GM19467 (cell line): ENCODE results near the gene DSCAM.

Source experiments
- ATAC-seq: cut with Tn5 transposase; IDR thresholded peaks from one replicate; pipeline ENCODE4 v1.9.1; 2021; ENCODE audit warnings: mild to moderate bottlenecking, moderate library complexity; ENCODE audit not compliant: unreplicated experiment

DSCAM gene

DNA sequence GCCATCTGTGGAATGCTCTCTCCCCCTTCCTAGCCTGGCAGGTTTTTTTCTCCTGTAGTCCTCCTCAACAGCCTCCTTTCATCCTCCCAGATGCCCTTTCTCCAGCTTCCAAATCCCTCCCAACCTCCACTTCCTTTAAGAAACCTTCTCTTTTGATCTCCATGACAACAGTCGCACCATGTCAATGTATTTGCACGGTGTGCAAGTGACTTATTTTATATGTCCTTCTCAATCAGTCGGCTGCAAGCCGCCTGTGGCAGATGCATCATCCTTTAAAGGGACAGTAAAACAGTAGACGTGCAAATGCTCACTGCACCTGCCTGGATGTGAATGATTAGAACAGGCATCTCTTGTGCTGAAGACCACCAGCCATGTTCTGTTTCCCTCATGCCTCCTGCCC, 694.5 kb downstream of the DSCAM start:
- no peak for ATAC-seq

GRCh38 chr21:40151611-40152010, 695.3 kb downstream of the DSCAM start:
- no peak for ATAC-seq

- ATAC-seq = no peak
These were observed 700.6 kb downstream of the DSCAM start for GRCh38 chr21:40146216-40146837.

- ATAC-seq = no peak
These were observed 703.0 kb downstream of the DSCAM start for GRCh38 chr21:40143822-40144525.

- ATAC-seq = no peak
These were observed 705.3 kb downstream of the DSCAM start for GRCh38 chr21:40141621-40142020.

DNA sequence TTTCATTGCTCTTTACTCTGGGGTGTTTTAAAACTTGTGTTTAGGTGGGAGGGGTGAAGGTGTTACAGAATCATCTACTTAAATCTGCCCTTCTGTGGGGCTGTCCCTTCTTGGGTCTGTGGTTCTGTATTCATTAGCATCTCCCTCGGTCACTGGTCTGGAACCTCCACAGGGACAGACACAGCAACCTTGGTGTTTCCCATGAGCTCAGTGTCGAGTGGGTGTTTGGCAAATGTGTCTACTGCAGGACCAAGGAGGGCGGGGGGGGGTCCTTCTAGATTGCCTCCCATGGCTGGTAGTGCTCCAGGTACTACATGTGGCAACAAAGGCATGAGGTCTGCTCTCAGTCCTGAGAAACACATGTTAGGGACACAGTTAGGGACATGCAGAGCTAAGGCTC, 706.3 kb downstream of the DSCAM start:
- ATAC-seq = no peak

- ATAC-seq = no peak
These were observed 707.3 kb downstream of the DSCAM start for GRCh38 chr21:40139636-40140035.

DNA sequence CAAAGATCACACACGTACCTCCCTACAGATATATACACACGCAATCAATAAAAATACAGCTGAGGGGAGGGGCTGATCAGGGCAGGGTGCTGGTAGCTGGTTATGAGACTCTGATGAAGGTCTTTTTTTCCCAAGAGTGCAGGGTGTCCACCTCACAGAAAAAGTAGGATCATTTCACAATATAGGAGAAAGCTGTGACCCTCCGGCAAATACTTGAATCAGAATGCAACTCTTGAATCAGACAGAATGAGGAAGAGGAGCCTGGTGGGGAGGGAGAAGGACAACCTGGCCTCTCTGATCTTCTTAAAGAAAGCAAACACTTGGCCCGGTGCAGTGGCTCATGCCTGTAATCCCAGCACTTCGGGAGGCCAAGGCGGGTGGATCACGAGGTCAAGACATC, 710.4 kb downstream of the DSCAM start:
- no peak for ATAC-seq

GRCh38 chr21:40134731-40135492, 712.0 kb downstream of the DSCAM start:
- ATAC-seq = no peak

DNA sequence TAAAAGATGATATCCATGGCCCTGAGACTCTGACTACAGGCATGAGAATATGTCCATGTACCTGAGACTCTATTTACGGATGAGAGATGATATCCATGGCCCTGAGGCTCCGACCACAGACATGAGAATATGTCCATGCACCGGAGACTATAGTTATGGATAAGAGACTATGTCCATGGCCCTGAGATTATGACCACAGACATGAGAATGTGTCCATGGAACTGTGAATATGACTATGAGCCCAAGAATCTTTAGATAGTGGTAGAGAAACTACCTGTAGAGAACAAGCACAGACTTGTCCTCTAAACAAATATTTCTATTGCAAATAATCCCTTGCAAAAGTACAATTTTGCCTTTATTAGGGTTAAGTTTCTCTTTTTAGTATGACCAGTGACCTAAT, 716.5 kb downstream of the DSCAM start:
- ATAC-seq = no peak

- no peak for ATAC-seq
These were observed 717.1 kb downstream of the DSCAM start for GRCh38 chr21:40129809-40130208.

- no peak for ATAC-seq
These were observed 718.1 kb downstream of the DSCAM start for GRCh38 chr21:40128891-40129290.

DNA sequence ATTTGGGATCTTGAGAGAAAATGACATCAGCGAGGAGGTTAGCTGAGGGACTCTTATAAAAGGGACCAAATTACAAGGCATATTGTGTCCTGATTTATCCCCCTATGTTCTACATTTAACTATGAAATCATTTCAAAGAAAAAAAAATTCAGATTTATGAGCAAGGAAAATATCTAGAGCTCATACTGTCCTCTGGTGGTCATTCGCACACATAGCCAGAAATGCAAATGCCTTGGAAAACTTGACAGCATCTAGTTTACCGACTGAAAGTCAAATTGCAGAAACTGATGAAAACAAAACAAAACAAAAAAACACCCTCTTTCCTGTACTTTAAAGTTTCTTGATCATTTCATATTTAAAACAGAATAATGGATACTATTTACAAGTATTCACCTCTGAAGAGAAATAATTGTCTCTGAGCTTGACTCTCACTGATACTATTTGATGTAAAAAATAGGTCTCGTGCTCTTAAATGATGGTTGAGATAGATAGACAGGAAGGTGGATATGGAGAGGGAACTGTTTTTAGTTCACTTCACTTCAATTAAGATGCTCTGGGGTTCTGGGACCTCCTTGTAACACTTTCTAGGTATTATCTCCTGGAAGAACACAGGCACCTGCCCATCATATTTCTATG, 725.9 kb downstream of the DSCAM start:
- ATAC-seq = no peak

DNA sequence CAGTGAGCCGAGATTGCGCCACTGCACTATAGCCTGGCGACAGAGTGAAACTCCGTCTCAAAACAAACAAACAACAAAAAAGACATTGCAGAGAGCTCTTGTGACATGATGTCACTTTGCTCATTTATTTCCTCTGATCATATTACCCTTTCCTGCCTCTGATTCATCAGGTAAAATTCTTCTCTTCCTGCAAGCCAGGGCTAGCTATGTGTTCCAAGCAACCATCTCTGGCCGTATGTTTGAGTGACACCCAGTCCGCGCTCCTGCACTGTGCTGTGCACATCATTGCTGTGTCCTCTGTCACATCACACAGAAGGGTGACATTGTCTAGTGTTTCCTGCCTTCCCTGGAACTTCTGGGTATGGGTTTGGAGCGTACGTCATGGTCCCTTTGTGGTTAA, 728.4 kb downstream of the DSCAM start:
- ATAC-seq = no peak

DNA sequence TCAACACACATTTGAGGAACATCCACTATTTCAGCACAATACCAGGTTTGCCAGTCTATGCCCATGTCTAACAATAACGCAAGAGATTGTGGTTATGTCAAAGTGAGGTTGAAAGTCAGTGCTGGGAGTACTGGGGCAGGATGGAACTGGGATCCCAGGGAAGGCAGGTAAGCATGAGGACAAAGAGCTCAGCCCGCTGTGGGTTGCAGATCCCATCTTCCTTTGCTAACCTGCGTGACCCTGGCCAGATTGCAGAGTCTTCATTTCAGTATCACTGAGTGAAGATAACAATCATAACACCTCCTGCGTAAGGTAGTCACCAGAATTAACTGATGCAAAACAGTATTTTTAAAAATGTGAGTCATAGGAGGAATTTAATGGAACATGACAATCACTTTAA, 729.7 kb downstream of the DSCAM start:
- ATAC-seq = no peak

GRCh38 chr21:40115775-40116174, 731.2 kb downstream of the DSCAM start:
- no peak for ATAC-seq

- ATAC-seq = no peak
These were observed 744.3 kb downstream of the DSCAM start for GRCh38 chr21:40102682-40103081.

- no peak for ATAC-seq
These were observed 747.1 kb downstream of the DSCAM start for GRCh38 chr21:40099809-40100208.

DNA sequence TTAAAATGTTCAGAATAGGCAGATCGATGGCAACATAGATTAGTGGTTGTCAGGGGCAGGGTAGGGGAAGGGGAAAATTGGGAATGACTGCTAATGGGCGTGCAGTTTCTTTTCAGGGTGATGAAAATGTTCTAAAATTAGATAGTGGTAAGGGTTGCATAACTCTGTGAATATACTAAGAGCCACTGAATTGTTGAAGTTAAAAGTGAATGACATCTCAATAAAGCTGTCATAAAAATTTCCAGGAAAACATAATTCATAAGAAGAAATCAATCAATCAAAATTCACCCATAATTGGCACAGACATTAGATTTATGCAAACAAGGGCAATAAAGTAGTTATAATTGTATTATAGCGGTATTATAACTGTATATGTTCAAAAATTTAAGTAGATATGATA, 751.5 kb downstream of the DSCAM start:
- ATAC-seq = no peak

GRCh38 chr21:40080385-40080784, 766.6 kb downstream of the DSCAM start:
- ATAC-seq = no peak

DNA sequence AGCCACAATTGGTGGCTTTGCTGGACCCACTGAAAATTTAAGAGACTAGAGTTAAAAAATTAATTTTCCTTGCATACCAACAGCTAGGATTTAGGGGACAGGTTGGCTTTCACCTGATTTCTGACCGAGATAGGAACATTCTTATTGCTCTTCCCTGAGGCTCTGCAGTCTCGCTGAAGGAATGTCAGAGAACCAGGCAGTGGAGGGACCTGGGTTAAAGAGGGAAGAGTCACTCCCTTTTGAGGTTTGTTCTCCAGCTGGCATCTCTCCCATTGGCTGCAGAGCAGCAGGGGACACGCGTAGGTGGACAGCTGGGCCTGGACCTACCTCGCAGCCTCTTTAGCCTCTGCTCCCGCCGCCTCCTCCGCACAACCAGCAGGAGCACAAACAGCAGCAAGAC, 772.2 kb downstream of the DSCAM start:
- ATAC-seq = no peak

- no peak for ATAC-seq
These were observed 772.8 kb downstream of the DSCAM start for GRCh38 chr21:40074198-40074597.
